Measurements from ENCODE around the gene ONECUT3.
"Not testable (repeated sequence)": the region's sequence is repeated elsewhere in the genome, so short reads cannot be mapped to it uniquely, and the experiment has no call there.

ONECUT3 gene

GRCh38 chr19:1770866-1771576, 17.7 kb downstream of the ONECUT3 start:
- DNase-seq: no peak

GRCh38 chr19:1773184-1773583, 19.9 kb downstream of the ONECUT3 start:
- no peak for DNase-seq

DNA sequence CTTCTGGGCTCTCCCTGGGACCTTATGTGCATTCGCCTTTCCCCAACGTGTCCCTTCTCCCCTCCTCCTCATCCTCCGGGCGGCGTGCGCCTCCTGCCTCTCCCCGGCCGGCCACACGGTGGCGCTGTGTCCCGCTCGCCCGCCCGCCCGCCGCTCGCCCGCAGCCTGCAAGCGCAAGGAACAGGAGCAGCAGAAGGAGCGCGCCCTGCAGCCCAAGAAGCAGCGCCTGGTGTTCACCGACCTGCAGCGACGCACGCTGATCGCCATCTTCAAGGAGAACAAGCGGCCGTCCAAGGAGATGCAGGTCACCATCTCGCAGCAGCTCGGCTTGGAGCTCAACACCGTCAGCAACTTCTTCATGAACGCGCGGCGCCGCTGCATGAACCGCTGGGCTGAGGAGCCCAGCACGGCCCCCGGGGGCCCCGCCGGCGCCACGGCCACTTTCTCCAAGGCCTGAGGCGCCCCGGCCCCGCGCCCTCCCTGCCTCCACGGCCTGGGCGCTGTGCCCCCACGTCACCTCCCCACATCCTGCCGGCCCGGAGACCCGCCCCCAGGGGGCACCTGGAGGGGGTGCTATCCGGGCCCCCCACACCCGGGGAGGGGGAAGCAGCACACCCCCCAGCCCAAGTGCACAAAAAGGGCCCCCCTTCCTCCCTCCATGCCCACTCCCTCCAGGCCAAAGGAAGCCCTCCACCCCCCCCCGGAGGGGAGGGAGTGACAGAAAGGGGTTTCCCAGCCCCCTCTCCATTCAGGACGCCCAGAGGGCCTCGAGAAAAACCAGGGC, 21.9 kb downstream of the ONECUT3 start:
- DNase-seq: no peak

DNA sequence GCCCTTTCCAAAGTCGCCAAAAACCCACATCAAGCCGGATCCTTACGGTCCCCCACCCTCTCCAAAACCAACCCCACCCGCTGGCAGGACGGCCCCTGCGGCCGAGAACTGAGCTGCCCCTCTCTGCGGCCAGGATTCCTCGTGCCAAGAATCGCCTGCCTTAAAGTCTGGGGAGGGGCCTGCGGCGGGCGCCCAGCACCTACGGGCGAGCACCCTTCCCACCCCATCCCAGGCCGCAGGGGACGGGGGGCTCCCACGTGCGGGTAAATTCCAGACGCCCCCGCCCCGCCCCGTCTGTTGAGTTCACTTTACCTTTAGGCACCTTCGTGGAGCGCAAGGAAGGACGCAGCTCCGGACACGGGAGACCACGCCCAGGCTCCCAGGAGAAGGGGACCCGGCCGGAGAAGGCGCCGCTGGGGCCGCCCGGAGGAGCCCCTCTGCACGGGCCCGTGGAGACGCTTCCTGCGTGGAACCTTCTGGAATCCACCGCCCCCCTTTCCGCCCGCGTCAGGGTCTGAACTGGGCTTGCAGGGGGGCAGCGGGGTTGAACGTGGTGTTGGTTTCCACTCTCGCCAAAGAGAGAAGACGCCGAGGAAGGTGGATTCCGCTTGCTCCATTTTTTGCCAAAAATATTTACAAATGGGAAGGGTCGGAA, 22.8 kb downstream of the ONECUT3 start:
- no peak for DNase-seq

GRCh38 chr19:1776606-1777147, 23.4 kb downstream of the ONECUT3 start:
- no peak for DNase-seq

DNA sequence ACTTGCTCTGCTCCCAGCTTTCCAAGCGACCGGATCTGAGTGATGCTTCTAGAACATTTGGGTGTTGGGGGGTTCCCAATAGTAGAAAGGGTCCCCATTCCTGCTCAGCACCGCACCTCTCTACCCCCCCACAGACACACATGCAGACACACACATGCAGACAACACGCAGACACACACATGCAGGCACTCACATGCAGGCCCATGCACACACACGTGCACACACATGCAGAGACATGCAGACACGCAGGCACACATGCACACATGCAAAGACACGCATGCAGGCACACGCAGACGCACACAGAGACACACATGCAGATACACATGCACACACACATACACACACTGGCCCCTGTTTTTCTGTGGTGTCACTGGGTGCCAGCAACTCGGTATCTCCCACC, 23.8 kb downstream of the ONECUT3 start:
- no peak for DNase-seq

GRCh38 chr19:1779574-1779973, 26.3 kb downstream of the ONECUT3 start:
- DNase-seq: no peak

GRCh38 chr19:1780272-1780958, 27.1 kb downstream of the ONECUT3 start:
- no peak for DNase-seq

DNA sequence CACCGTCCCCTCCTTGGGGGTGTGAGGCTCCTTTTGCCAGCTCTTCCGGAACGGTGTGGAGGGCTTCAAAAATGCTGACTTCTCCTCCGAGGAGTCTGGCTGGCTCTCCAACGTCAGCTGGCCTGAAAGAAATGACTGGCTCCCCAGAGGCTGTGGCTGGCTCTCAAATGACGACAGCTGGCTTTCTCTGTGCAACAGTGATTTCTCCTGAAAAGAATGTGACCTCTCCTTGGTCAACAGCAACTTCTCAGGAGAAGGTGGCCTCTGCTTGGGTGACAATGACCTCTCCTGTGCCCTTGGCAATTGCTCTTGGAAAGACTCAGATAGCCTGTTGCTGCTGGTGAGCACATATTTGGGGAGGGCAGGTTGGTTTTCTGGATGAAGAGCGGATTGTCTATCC, 29.2 kb downstream of the ONECUT3 start:
- no peak for DNase-seq

- DNase-seq: no peak
These were observed 30.0 kb downstream of the ONECUT3 start for GRCh38 chr19:1783354-1783753.

- no peak for DNase-seq
These were observed 30.6 kb downstream of the ONECUT3 start for GRCh38 chr19:1783874-1784273.

DNA sequence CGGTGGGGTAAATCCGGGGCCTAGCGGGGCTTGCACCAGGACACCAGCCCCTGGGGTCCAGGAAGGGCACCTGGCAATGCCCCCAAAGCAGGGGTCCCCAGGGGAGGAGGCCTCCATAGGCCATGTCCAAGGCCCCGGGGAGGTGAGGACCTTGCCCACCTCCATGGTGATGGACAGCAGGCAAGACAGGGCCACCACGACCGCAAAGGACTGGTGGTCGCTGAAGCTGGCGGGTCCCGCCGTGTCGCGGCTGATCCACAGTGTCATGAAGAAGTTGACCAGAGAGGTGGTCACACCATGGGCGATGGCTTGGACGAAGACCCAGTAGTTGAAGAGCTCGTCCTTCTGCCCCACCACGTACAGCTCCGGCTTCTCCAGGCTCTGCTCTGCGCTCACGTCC, 32.0 kb downstream of the ONECUT3 start:
- DNase-seq: no peak

- DNase-seq: no peak
These were observed 33.4 kb downstream of the ONECUT3 start for GRCh38 chr19:1786668-1787067.

DNA sequence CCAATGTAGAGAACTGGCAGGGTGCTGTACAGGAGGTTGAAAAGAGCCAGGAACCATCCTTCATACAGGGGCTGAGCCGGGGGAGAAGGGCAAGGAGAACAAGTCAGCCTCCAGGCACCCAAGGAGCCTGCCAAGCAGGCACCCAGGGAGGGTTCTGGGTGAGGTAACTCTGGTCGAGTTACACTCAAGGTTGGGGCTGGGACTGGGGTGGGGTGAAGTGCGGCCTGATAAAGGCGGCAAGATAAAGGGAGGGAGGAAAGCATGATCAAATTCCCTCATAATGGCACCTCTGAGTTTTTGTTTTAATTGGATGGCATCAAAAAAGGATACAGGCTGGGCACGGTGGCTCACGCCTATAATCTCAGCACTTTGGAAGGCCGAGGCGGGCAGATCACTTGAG, 33.8 kb downstream of the ONECUT3 start:
- DNase-seq: no peak

DNA sequence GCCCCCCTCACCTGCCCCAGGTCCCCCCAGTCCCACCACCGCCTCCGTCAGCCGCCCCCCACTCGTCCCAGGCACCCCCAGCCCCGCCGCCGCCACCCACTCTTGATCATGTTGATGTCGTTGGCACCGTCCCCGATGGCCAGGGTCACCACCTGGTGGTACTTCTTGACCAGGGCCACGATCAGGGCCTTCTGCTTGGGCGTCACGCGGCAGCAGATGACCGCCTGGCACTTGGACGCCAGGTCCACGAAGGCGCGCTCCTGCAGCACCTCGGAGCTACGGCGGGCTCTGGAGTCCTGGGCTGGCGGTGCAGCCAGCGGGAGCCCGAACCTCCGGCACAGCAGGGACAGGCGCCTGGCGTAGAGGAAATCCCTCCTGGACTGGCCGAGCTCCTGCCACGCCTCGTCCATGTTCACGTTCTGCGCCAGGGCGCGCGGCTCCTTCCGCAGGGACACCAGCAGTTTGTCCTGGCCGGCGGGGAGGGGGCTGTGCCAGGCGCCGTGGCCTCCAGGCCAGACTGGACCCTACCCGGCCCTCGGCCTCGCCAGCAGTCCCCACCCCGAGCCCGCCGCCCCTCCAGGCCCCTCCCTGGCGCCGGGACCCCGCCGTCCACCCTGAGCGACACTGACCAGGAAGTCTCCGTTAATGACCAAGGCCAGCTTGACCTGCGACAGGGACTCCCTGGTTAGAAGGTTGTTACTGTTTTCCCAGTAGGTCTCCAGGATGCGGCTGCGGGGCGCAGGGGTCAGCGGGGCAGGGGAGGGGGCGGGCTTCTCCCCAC, 36.1 kb downstream of the ONECUT3 start:
- no peak for DNase-seq

DNA sequence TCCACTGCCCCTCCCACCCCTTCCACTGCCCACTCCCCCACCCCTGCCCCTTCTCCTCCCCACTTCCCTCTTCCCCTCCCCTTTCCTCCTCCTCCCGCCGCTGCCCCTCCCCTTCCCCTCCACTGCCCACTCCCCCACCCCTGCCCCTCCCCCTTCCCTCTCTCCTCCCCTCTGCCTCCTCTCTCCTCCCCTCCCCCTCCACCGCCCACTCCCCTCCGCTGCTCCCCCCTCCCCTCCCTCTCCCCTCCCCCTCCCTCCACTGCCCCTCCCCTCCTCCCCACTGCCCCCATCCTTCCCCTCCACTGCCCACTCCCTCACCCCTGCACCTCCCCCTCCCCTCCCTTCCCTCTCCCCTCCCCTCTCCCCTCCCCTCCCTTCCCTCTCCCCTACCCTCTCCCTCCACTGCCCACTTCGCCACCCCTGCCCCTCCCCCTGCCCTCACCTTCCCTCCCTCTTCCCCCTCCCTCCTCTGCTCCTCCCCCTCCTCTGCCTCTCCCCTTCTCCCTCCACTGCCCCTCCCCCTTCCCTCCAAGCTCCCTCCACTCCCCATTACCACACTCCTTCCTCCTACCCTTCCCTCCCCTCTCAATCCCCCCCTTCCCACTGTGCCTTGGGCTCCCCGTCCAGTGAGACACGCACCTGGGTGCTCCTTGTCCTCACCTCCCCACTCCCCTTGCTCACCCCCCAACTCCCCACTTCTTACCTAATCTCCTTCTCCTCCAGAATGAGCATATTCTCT, 36.9 kb downstream of the ONECUT3 start:
- no peak for DNase-seq

- no peak for DNase-seq
These were observed 38.6 kb downstream of the ONECUT3 start for GRCh38 chr19:1791879-1792278.

- DNase-seq: no peak
These were observed 41.3 kb downstream of the ONECUT3 start for GRCh38 chr19:1794424-1795172.

DNA sequence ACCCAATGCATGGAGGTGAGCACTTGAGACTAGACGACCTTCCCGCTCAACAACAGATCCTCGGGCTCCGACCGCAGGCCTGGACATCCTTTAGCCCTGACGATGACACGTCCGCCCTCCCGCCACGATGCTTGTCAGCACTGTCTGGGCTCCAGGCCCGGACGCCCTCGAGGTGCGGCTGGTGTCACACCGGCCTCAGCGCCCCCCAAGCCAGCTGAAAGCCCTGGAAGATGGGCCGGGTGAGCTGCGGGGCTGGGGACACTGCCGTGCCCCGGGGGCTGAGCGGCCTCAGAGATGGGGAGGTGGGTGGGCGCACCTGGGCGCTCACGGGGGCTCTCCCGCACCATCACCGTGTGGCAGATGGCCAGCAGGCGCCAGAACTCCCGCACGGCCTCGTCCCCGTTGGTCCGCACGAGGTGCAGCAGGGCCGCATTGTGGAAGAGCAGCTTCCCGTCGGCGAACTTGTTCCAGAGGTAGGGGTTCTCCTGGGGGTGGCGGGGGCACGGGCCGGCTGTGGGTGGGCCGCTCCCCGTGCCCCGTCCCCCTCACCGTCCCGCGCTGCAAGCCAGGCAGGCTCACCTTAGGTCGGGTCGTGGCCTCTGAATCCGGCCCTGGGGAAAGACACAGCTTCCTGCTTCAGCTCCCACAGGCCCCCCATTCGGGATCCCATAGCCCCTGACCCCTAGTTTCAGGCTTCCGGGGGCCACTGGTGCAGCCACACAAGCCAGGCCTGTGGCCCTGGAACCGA, 43.3 kb downstream of the ONECUT3 start:
- no peak for DNase-seq

- DNase-seq: not testable (repeated sequence)
These were observed 44.0 kb downstream of the ONECUT3 start for GRCh38 chr19:1797313-1797712.
